GM19328 (cell line): ENCODE data around the gene CD44.

Experiments
- ATAC-seq: cut with Tn5 transposase; IDR thresholded peaks from one replicate; pipeline ENCODE4 v1.9.1; 2021; ENCODE audit warnings: mild to moderate bottlenecking, moderate library complexity; ENCODE audit not compliant: unreplicated experiment

CD44 gene

GRCh38 chr11:35111161-35112055, 27.6 kb upstream of the CD44 start:
- no peak for ATAC-seq

GRCh38 chr11:35112056-35112845, 26.7 kb upstream of the CD44 start:
- ATAC-seq = no peak

GRCh38 chr11:35112846-35113105, 26.2 kb upstream of the CD44 start:
- no peak for ATAC-seq

- no peak for ATAC-seq
These were observed 23.9 kb upstream of the CD44 start for GRCh38 chr11:35114906-35115687.

- ATAC-seq = no peak
These were observed 23.3 kb upstream of the CD44 start for GRCh38 chr11:35115688-35116030.

GRCh38 chr11:35116245-35116644, 22.7 kb upstream of the CD44 start:
- no peak for ATAC-seq

- ATAC-seq = no peak
These were observed 22.0 kb upstream of the CD44 start for GRCh38 chr11:35116762-35117640.

GRCh38 chr11:35118906-35119305, 20.1 kb upstream of the CD44 start:
- ATAC-seq = no peak

- ATAC-seq = no peak
These were observed 17.6 kb upstream of the CD44 start for GRCh38 chr11:35121326-35121865.

- ATAC-seq = no peak
These were observed 16.7 kb upstream of the CD44 start for GRCh38 chr11:35122308-35122707.

GRCh38 chr11:35126000-35126878, 12.7 kb upstream of the CD44 start:
- ATAC-seq = peak; percentile 51

GRCh38 chr11:35126879-35127581, 11.9 kb upstream of the CD44 start:
- ATAC-seq = no peak

GRCh38 chr11:35127619-35128018, 11.4 kb upstream of the CD44 start:
- ATAC-seq = no peak

GRCh38 chr11:35131094-35131493, 7.9 kb upstream of the CD44 start:
- no peak for ATAC-seq

GRCh38 chr11:35131886-35132285, 7.1 kb upstream of the CD44 start:
- ATAC-seq = no peak

GRCh38 chr11:35133656-35134055, 5.3 kb upstream of the CD44 start:
- no peak for ATAC-seq

GRCh38 chr11:35134403-35135148, 4.4 kb upstream of the CD44 start:
- ATAC-seq = no peak

GRCh38 chr11:35135222-35135621, 3.7 kb upstream of the CD44 start:
- ATAC-seq = no peak
